PFSK-1 (cell line): ENCODE results near the gene NACC1.

ENCODE experiments used
- POLR2AphosphoS5 ChIP-seq: IDR thresholded peaks from 2 replicates; pipeline ENCODE4 v1.6.1; 2012; ENCODE audit warnings: low read depth, mild to moderate bottlenecking, control low read depth, low read length, moderate library complexity
- TAF1 ChIP-seq: IDR thresholded peaks from 2 replicates; pipeline ENCODE4 v1.6.1; 2012; ENCODE audit warnings: low read length, control low read depth, borderline replicate concordance; ENCODE audit not compliant: insufficient read depth

GRCh38 chr19:13137290-13137794, 19.3 kb downstream of the NACC1 start:
- no peak for TF ChIP-seq POLR2AphosphoS5
- TF ChIP-seq TAF1: no peak
